PC-3 (cell line): ENCODE measurements around the gene LRRN4. TPM values are rescaled to one million over a fixed set of nuclear protein-coding genes. Genes with fewer than 3 reads are reported as not detected.

Experiments
- ATAC-seq: fragments of 200-7000 bp; cut with Tn5 transposase; 2 replicates; pipeline ENCODE4 v1.9.1; 2020; ENCODE audit warnings: mild to moderate bottlenecking, moderate library complexity
- BruUV-seq: library from RNA; stranded (reverse); fragments of 400-500 nt; replicated peaks from 2 replicates; lab custom pipeline; 2021; lab: Mats Ljungman, UMichigan
- CTCF ChIA-PET: fragments of 300-600 bp; sonication (Branson Sonifier 250); formaldehyde crosslinking; loops from one replicate; lab custom pipeline; 2022; ENCODE audit warnings: antibody characterized with exemption; lab: Charles Lee
- POLR2A ChIA-PET: fragments of 300-600 bp; sonication (Branson Sonifier 250); formaldehyde crosslinking; loops from one replicate; lab custom pipeline; 2022; ENCODE audit warnings: antibody characterized with exemption; ENCODE audit not compliant: unreplicated experiment; lab: Charles Lee
- DNase-seq: peaks from one replicate; pipeline ENCODE4 v3.0.0-alpha.2; 2015
- H2AFZ ChIP-seq: fragments of 300-600 bp; sonication (generic); 2 replicates; pipeline ENCODE4 v1.6.0; 2016; ENCODE audit warnings: antibody characterized with exemption, low read length
- H3F3A ChIP-seq: fragments of 300-600 bp; sonication (generic); one replicate; pipeline ENCODE4 v1.6.0; 2017; ENCODE audit warnings: antibody characterized with exemption, low read length, control low read depth, mild to moderate bottlenecking; ENCODE audit not compliant: unreplicated experiment
- H3K27ac ChIP-seq: fragments of 300-600 bp; sonication (generic); 2 replicates; pipeline ENCODE4 v1.5.1; 2016; ENCODE audit warnings: mild to moderate bottlenecking, low read length
- H3K27me3 ChIP-seq: fragments of 300-600 bp; sonication (generic); 2 replicates; pipeline ENCODE4 v1.6.1; 2016; ENCODE audit warnings: low read length, mixed read lengths
- H3K36me3 ChIP-seq: fragments of 300-600 bp; sonication (generic); 2 replicates; pipeline ENCODE4 v1.6.1; 2016; ENCODE audit warnings: low read depth, mixed run types, low read length, mixed read lengths
- H3K4me1 ChIP-seq: fragments of 300-600 bp; sonication (generic); 2 replicates; pipeline ENCODE4 v1.5.1; 2016; ENCODE audit warnings: low read length; ENCODE audit not compliant: insufficient read depth
- H3K4me2 ChIP-seq: fragments of 300-600 bp; sonication (generic); 2 replicates; pipeline ENCODE4 v1.6.0; 2016; ENCODE audit warnings: low read length
- H3K4me3 ChIP-seq: fragments of 300-600 bp; sonication (generic); 2 replicates; pipeline ENCODE4 v1.5.1; 2016; ENCODE audit warnings: mild to moderate bottlenecking, low read length, mixed read lengths
- H3K79me2 ChIP-seq: fragments of 300-600 bp; sonication (generic); 2 replicates; pipeline ENCODE4 v1.6.1; 2017; ENCODE audit warnings: low read length, mixed read lengths
- H3K9ac ChIP-seq: fragments of 300-600 bp; sonication (generic); 2 replicates; pipeline ENCODE4 v1.6.0; 2016; ENCODE audit warnings: mild to moderate bottlenecking, low read length
- H3K9me2 ChIP-seq: fragments of 300-600 bp; sonication (generic); replicated peaks from 2 replicates; pipeline ENCODE4 v1.6.1; 2016; ENCODE audit warnings: mixed run types, low read length, mixed read lengths
- H3K9me3 ChIP-seq: fragments of 300-600 bp; sonication (generic); 2 replicates; pipeline ENCODE4 v1.6.1; 2016; ENCODE audit warnings: low read length, mixed read lengths
- H4K20me1 ChIP-seq: fragments of 300-600 bp; sonication (generic); 2 replicates; pipeline ENCODE4 v1.6.1; 2016; ENCODE audit warnings: low read length, mixed read lengths
- EZH2 ChIP-seq: fragments of 300-600 bp; sonication (generic); IDR thresholded peaks from one replicate; pipeline ENCODE4 v1.6.1; 2017; ENCODE audit warnings: antibody characterized with exemption, mild to moderate bottlenecking, low read length; ENCODE audit not compliant: unreplicated experiment
- EZH2phosphoT487 ChIP-seq: fragments of 300-600 bp; sonication (generic); IDR thresholded peaks from 2 replicates; pipeline ENCODE4 v1.6.1; 2018; ENCODE audit warnings: mild to moderate bottlenecking, antibody characterized with exemption, low read length, borderline replicate concordance
- intact Hi-C: fragments of 100-400 bp; cut with micrococcal nuclease; formaldehyde crosslinking; loops from 2 replicates; pipeline ENCODE4 v1.9.0; 2023
- total RNA-seq: library from RNA; depleted of rRNA; stranded (reverse); fragments of >200 nt; gene quantifications from 2 replicates; pipeline ENCODE4 v1.2.3, GENCODE V29; 2014
- TF ChIP-seq, protein P1 (sequence below): fragments of 300-600 bp; sonication (generic); conservative IDR thresholded peaks from 2 replicates; pipeline ENCODE4 v1.5.1; 2017; ENCODE audit warnings: antibody characterized with exemption, low read depth, mild to moderate bottlenecking, low read length

The LRRN4 gene
- total RNA-seq, 1 experiment from 2014 or later: 0.44 TPM

DNA sequence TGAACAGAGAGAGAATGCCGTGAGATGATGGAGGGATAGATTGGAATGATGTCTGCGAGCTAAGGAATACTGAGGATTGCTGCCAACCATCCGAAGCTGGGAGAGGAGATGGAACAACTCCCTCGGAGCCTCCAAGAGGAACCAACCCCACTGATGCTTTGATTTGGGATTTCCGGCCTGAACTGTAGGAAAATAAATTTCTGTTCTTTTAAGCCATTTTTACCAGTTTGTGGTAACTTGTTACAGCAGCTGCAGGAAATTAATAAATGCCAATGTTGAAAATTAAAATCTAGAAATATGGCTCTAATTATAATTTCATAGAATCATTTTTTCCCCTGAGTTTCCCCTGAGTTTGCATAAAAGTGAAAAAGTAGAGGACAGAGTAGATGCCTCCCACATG is 14.1 kb downstream of the LRRN4 start:
- ChIA-PET POLR2A (no interaction called here), CTCF (interaction anchor here (0.6 kb wide), 1 partner anchor 475 kb away, joined by 5 read pairs; no protein-coding TSS in a partner anchor)
- H3K79me2 ChIP-seq: no peaks in the 10 kb centered on the region
- ATAC-seq: no peak
- no peak for TF ChIP-seq EZH2phosphoT487
- TF ChIP-seq EZH2: no peak
- TF ChIP-seq, protein P1, sequence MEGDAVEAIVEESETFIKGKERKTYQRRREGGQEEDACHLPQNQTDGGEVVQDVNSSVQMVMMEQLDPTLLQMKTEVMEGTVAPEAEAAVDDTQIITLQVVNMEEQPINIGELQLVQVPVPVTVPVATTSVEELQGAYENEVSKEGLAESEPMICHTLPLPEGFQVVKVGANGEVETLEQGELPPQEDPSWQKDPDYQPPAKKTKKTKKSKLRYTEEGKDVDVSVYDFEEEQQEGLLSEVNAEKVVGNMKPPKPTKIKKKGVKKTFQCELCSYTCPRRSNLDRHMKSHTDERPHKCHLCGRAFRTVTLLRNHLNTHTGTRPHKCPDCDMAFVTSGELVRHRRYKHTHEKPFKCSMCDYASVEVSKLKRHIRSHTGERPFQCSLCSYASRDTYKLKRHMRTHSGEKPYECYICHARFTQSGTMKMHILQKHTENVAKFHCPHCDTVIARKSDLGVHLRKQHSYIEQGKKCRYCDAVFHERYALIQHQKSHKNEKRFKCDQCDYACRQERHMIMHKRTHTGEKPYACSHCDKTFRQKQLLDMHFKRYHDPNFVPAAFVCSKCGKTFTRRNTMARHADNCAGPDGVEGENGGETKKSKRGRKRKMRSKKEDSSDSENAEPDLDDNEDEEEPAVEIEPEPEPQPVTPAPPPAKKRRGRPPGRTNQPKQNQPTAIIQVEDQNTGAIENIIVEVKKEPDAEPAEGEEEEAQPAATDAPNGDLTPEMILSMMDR: no peak
- H4K20me1 ChIP-seq: no peaks in the 10 kb centered on the region
- intact Hi-C loops: no loop called here
- H2AFZ ChIP-seq: no peak overlapping the region
- BruUV-seq: no TSS peak
- H3K9me3 ChIP-seq: no peaks in the 10 kb centered on the region
- no peaks in the 10 kb centered on the region for H3K9me2 ChIP-seq
- H3K27ac ChIP-seq: no peak overlapping the region
- no peaks in the 10 kb centered on the region for H3K27me3 ChIP-seq
- no peaks in the 10 kb centered on the region for H3F3A ChIP-seq
- no peak overlapping the region for H3K4me2 ChIP-seq
- no peaks in the 10 kb centered on the region for H3K4me1 ChIP-seq
- H3K4me3 ChIP-seq: no peak overlapping the region
- H3K36me3 ChIP-seq: peaks cover 41% of the 10 kb centered on the region
- no peak for DNase-seq
- H3K9ac ChIP-seq: no peak overlapping the region

DNA sequence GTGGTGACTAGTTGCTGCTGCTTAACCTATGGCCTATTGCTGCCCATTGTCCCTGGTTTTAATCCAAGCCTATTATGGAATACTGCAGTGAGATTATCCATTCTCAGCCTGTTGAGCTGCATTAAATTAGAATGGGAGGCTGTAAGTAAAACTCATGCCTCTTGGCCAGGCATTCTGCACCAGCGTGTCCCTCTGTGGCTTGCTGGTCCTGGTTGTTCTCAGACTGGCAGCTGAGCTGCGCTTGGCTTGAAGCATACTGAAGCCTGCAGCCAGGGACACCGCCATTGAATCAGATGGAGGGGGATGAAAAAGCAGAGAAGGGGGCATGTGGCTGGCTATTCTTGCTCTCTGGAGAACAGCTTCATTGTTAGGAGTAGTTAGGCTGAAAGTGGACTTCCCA is 15.6 kb downstream of the LRRN4 start:
- DNase-seq: no peak
- no peaks in the 10 kb centered on the region for H3K9me3 ChIP-seq
- H3K36me3 ChIP-seq: peaks cover 54% of the 10 kb centered on the region
- intact Hi-C loops: no loop called here
- H3F3A ChIP-seq: no peaks in the 10 kb centered on the region
- no peaks in the 10 kb centered on the region for H3K27me3 ChIP-seq
- no peaks in the 10 kb centered on the region for H3K9me2 ChIP-seq
- CTCF ChIA-PET: no interaction called here
- no peaks in the 10 kb centered on the region for H3K4me1 ChIP-seq
- no peak overlapping the region for H3K9ac ChIP-seq
- H2AFZ ChIP-seq: no peak overlapping the region
- H3K4me3 ChIP-seq: no peak overlapping the region
- no peak overlapping the region for H3K27ac ChIP-seq
- no peaks in the 10 kb centered on the region for H4K20me1 ChIP-seq
- no TSS peak for BruUV-seq
- TF ChIP-seq EZH2: no peak
- TF ChIP-seq, protein P1: no peak
- TF ChIP-seq EZH2phosphoT487: no peak
- ATAC-seq: no peak
- no peaks in the 10 kb centered on the region for H3K79me2 ChIP-seq
- no peak overlapping the region for H3K4me2 ChIP-seq
- POLR2A ChIA-PET: no interaction called here

DNA sequence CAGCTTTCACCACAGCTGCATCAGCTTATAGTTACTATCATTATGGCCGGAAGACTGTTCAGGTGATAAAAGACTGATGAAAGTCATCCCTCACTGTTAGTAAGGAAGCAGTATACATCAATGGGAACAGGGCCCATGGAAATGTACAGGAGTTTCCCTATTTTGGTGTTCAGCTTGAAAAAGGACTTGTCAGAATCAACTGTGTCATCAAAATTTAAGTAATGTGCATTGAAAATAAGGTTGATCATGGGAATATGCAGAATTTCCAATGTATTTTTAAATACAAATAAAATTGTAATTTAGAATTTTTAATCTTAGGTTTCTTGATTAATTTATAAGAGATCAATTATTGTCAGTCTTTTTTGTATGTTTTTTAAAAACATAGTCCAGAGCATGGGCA is 16.8 kb downstream of the LRRN4 start:
- ChIA-PET CTCF (no interaction called here), POLR2A (no interaction called here)
- no peak for ATAC-seq
- no peak overlapping the region for H3K27ac ChIP-seq
- TF ChIP-seq, protein P1: no peak
- no peaks in the 10 kb centered on the region for H3K79me2 ChIP-seq
- H3K4me2 ChIP-seq: no peak overlapping the region
- H3K4me1 ChIP-seq: no peaks in the 10 kb centered on the region
- no TSS peak for BruUV-seq
- no peak overlapping the region for H3K4me3 ChIP-seq
- no peaks in the 10 kb centered on the region for H3F3A ChIP-seq
- H3K36me3 ChIP-seq: peaks cover 54% of the 10 kb centered on the region
- no peaks in the 10 kb centered on the region for H4K20me1 ChIP-seq
- H3K9ac ChIP-seq: no peak overlapping the region
- H3K9me3 ChIP-seq: no peaks in the 10 kb centered on the region
- no peaks in the 10 kb centered on the region for H3K27me3 ChIP-seq
- H2AFZ ChIP-seq: no peak overlapping the region
- intact Hi-C loops: no loop called here
- no peaks in the 10 kb centered on the region for H3K9me2 ChIP-seq
- DNase-seq: no peak
